ENCODE results near the gene CCL22.

CCL22 gene

DNA sequence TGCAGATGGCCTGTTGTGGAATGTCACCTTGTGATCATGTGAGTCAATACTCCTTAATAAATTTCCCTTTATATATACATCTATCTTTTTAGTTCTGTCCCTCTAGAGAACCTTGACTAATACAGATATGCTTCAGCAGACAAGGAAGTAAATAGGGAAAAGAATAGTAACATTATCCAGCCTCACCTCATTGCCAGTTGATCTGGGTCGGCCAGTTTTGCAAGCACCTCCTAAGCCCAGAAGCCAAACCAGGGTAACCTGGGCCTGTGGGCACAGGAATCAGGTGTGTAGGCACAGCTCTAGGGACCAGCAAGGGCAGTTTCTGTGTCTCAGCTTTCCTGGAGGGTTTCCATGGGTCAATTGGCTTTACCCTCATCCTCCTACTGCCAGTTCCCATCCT lies 34.1 kb downstream of the CCL22 start:
- Histone ChIP-seq H3K4me1 (ENCODE audit: insufficient read depth, low read length, poor library complexity, severe bottlenecking) (no peaks in the 10 kb centered on the region), H3K4me3 (ENCODE audit: low read length, poor library complexity, severe bottlenecking) (no peak overlapping the region), H3K27me3 (ENCODE audit: insufficient read depth, low read length, poor library complexity, severe bottlenecking) (no peaks in the 10 kb centered on the region), H3K9me3 (ENCODE audit: insufficient read depth, low read depth, low read length) (no peaks in the 10 kb centered on the region), H4K20me1 (ENCODE audit: insufficient read depth, low read length, poor library complexity, severe bottlenecking) (no peaks in the 10 kb centered on the region), H3K9ac (ENCODE audit: low read depth, low read length, poor library complexity, severe bottlenecking) (no peak overlapping the region), H3K9me2 (replicated peaks; ENCODE audit: low read depth, low read length) (no peaks in the 10 kb centered on the region), H3K4me2 (ENCODE audit: low read depth, low read length, poor library complexity, severe bottlenecking) (no peak overlapping the region), H3K79me2 (ENCODE audit: insufficient read depth, low read length) (no peaks in the 10 kb centered on the region), H3F3A (ENCODE audit: low read depth) (no peaks in the 10 kb centered on the region), H2AFZ (ENCODE audit: low read length) (no peak overlapping the region), H3K36me3 (ENCODE audit: insufficient read depth, low read length) (no peaks in the 10 kb centered on the region)
- TF ChIP-seq, protein P1, sequence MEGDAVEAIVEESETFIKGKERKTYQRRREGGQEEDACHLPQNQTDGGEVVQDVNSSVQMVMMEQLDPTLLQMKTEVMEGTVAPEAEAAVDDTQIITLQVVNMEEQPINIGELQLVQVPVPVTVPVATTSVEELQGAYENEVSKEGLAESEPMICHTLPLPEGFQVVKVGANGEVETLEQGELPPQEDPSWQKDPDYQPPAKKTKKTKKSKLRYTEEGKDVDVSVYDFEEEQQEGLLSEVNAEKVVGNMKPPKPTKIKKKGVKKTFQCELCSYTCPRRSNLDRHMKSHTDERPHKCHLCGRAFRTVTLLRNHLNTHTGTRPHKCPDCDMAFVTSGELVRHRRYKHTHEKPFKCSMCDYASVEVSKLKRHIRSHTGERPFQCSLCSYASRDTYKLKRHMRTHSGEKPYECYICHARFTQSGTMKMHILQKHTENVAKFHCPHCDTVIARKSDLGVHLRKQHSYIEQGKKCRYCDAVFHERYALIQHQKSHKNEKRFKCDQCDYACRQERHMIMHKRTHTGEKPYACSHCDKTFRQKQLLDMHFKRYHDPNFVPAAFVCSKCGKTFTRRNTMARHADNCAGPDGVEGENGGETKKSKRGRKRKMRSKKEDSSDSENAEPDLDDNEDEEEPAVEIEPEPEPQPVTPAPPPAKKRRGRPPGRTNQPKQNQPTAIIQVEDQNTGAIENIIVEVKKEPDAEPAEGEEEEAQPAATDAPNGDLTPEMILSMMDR (conservative IDR thresholded peaks at IDR 0.05; ENCODE audit: low read length): no peak
- TF ChIP-seq EZH2phosphoT487 (IDR thresholded peaks at IDR 0.05; ENCODE audit: borderline replicate concordance): no peak

DNA sequence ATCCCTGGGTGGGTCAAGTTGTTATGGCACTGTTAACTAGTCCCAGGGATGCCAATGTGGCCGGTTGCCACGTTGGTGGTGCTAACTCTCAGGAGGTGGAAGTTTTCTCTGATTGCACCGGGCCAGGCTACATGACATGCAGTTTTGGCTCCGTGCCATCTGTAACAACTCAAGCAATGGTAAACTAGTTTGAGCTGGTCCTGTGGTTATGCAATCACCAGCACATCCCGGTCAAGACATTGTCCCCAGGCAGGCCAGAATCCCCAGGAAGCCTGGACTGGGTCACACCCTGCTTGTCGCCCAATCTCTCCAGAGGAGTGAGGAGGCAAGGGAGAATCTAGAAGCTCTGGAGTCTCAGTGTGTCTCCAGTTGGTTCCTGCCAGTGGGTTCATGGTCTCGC lies 35.9 kb downstream of the CCL22 start:
- Histone ChIP-seq H3K4me3 (ENCODE audit: low read length, poor library complexity, severe bottlenecking) (no peak overlapping the region), H3K79me2 (ENCODE audit: insufficient read depth, low read length) (no peaks in the 10 kb centered on the region), H3K9me3 (ENCODE audit: insufficient read depth, low read depth, low read length) (no peaks in the 10 kb centered on the region), H3K9ac (ENCODE audit: low read depth, low read length, poor library complexity, severe bottlenecking) (no peak overlapping the region), H3K4me2 (ENCODE audit: low read depth, low read length, poor library complexity, severe bottlenecking) (no peak overlapping the region), H3K36me3 (ENCODE audit: insufficient read depth, low read length) (no peaks in the 10 kb centered on the region), H3K9me2 (replicated peaks; ENCODE audit: low read depth, low read length) (no peaks in the 10 kb centered on the region), H2AFZ (ENCODE audit: low read length) (no peak overlapping the region), H3K4me1 (ENCODE audit: insufficient read depth, low read length, poor library complexity, severe bottlenecking) (no peaks in the 10 kb centered on the region), H3F3A (ENCODE audit: low read depth) (no peaks in the 10 kb centered on the region), H4K20me1 (ENCODE audit: insufficient read depth, low read length, poor library complexity, severe bottlenecking) (no peaks in the 10 kb centered on the region), H3K27me3 (ENCODE audit: insufficient read depth, low read length, poor library complexity, severe bottlenecking) (no peaks in the 10 kb centered on the region)
- TF ChIP-seq, protein P1 (conservative IDR thresholded peaks at IDR 0.05; ENCODE audit: low read length): no peak
- no peak for TF ChIP-seq EZH2phosphoT487 (IDR thresholded peaks at IDR 0.05; ENCODE audit: borderline replicate concordance)

DNA sequence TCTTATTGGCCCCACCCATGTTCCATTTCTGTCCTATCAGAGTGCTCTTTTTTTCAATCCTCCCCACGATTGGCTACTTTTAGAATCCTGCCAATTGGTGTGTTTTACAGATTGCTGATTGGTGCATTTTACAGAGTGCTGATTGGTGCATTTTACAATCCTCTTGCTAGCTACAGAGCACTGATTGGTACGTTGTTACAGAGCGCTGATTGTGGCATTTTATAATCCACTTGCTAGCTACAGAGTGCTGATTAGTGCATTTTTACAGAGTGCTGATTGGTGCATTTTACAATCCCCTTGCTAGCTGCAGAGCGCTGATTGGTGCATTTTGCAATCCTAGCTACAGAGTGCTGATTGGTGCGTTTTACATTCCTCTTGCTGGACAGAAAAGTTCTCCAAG lies 36.4 kb downstream of the CCL22 start:
- no peaks in the 10 kb centered on the region for H3K9me3 ChIP-seq (ENCODE audit: insufficient read depth, low read depth, low read length)
- H3K9ac ChIP-seq (ENCODE audit: low read depth, low read length, poor library complexity, severe bottlenecking): no peak overlapping the region
- H2AFZ ChIP-seq (ENCODE audit: low read length): no peak overlapping the region
- H3K9me2 ChIP-seq (replicated peaks; ENCODE audit: low read depth, low read length): no peaks in the 10 kb centered on the region
- H3F3A ChIP-seq (ENCODE audit: low read depth): no peaks in the 10 kb centered on the region
- no peak overlapping the region for H3K4me2 ChIP-seq (ENCODE audit: low read depth, low read length, poor library complexity, severe bottlenecking)
- H3K36me3 ChIP-seq (ENCODE audit: insufficient read depth, low read length): no peaks in the 10 kb centered on the region
- no peak for TF ChIP-seq EZH2phosphoT487 (IDR thresholded peaks at IDR 0.05; ENCODE audit: borderline replicate concordance)
- TF ChIP-seq, protein P1 (conservative IDR thresholded peaks at IDR 0.05; ENCODE audit: low read length): no peak
- H3K4me1 ChIP-seq (ENCODE audit: insufficient read depth, low read length, poor library complexity, severe bottlenecking): no peaks in the 10 kb centered on the region
- no peaks in the 10 kb centered on the region for H3K27me3 ChIP-seq (ENCODE audit: insufficient read depth, low read length, poor library complexity, severe bottlenecking)
- H4K20me1 ChIP-seq (ENCODE audit: insufficient read depth, low read length, poor library complexity, severe bottlenecking): no peaks in the 10 kb centered on the region
- H3K79me2 ChIP-seq (ENCODE audit: insufficient read depth, low read length): no peaks in the 10 kb centered on the region
- H3K4me3 ChIP-seq (ENCODE audit: low read length, poor library complexity, severe bottlenecking): no peak overlapping the region
